Inflammatory macrophage treated with lipopolysaccharide for 4 hours (primary cell): ENCODE results near the gene SNX27.
A peak's percentile ranks its signal among the peaks of the same experiment; 100 is the strongest.
"Not testable (repeated sequence)": the region's sequence is repeated elsewhere in the genome, so short reads cannot be mapped to it uniquely, and the experiment has no call there.

Source experiments
- DNase-seq: peaks from one replicate; pipeline ENCODE4 v3.0.0-alpha.2; 2020

Gene SNX27

GRCh38 chr1:151723726-151724370, 112.0 kb downstream of the SNX27 start:
- no peak for DNase-seq

GRCh38 chr1:151728151-151729054, 116.6 kb downstream of the SNX27 start:
- no peak for DNase-seq

DNA sequence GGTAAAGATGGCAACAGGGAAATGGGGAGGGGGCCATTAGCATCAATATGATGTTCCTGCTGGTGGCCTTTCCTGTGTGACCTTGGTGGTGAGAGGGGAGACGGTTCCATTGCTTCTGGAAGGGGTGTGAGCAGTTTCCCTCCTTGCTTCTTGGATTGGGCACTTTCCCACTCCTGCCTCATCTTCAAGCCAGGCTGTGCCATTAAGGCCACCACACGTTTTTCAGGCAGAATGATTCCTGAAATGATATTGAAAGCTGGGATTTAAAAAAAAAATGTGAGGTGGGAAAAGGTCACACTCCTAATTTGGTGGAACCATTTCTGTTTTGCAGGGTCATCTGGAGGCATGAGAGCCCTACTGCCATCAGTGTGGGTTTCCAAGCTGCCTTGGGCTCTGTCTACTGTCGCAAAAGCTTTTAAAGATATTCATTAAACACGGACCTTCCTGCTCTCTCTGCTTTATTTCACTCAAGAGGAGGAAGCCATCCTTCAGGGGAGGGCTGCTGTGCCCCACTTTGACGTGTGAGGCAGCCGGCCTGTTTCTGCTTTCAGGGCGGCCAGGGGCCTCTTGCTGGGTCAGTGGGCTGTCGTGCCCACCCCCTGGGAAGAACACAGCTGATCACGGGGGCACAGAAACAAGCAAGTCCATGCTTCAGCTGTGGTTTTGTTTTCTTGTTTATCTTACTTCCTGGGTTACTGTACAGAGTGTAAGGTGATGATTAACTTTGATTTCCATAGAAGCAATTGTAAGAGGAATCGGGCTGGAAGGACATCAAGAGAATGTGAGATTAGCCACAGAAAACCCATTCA, 117.5 kb downstream of the SNX27 start:
- DNase-seq: no peak

GRCh38 chr1:151729966-151730291, 118.1 kb downstream of the SNX27 start:
- DNase-seq: no peak

DNA sequence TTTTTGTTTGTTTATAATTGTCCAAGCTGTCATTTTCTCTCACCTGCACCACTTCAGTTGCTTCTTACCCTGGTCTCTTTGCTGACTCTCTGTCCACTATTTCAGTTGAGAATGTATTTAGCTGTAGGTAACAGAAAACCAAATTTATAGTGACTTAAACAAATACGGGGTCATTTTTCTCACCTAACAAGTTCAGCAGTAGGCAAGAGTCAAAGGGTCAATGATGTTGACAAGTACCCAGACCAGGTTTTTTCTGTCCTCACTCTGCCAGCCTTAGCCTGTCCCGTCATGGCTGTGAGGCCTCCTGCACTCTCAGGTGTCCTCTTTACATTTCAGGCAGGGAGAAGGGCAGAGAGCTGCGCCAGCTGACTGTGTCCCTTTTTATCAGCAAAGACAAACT, 121.3 kb downstream of the SNX27 start:
- no peak for DNase-seq

GRCh38 chr1:151733995-151734394, 122.1 kb downstream of the SNX27 start:
- not testable (repeated sequence) for DNase-seq

GRCh38 chr1:151737026-151737425, 125.2 kb downstream of the SNX27 start:
- peak; percentile 70 for DNase-seq

DNA sequence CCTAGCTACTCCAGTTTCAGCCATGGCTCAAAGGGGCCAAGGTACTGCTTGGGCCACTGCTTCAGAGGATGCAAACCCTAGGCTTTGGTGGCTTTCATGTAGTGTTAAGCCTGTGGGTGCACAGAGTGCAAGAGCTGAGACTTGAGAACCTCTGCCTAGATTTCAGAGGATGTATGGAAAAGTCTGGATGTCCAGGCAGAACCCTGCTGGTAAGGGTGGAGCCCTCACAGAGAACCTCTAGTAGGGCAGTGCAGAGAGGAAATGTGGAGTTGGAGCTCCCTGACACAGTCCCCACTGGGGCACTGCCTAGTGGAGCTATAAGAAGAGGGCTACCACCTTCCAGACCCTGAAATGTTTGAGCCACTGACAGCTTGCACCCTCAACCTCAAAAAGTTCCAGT, 125.6 kb downstream of the SNX27 start:
- no peak for DNase-seq

DNA sequence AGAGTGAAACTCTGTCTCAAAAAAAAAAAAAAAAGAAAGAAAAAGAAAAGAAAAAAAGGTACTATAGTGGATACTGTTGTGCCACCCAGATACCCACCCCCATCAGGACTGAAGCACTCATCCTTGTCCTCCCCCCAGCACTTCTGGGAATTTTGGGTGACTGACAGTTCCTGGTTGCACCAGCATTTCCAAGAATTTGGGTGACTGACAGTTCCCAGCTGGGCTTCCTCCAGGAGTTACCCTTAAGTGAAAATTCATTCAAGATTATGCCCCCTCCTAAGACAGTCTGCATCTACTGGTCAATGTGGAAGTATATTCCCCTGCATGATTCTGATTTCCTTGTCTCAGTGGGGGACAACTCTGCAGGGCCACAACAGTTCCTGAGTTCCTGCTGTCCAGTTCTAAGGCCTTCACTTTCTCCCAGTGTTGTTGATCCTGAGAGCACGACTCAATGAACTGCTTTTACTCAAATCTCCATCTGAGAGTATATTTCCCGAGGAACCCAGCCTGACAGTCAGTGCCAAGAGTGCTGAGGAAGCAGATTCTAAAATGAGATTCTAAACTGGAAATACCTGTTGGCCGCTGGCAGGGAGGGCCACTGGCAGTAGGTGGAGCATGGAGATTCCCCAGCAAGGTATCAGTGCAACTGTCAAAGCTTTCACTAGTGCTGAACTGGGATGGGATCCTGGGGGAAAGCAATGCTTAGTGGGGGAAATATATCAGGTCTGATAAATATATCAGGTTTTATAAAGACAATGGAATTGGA, 127.9 kb downstream of the SNX27 start:
- no peak for DNase-seq

DNA sequence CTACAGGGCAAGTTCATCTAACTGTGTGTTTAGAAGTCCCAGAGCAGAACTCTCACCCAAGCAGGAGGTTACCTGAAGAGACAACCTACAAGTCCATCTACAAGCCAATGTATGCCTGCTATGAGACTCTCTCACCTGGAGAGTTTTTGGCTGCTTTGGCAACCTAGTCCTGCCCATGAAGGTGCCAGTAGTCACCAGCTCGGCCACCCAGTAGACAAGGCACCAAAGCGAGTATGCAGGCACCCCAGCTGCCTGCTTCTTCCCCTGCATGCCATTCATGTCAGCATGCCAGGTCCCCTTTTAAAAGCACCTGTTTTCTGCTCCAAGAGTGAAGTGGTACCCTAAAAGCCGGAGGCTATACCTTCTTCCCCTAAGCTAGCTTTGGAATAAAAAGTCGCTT, 129.7 kb downstream of the SNX27 start:
- DNase-seq: no peak
